K562 (cell line): Measurements from ENCODE around the gene GFRAL. TPM values are rescaled to one million over a fixed set of nuclear protein-coding genes. Genes with fewer than 3 reads are reported as not detected.

Source experiments
- ATAC-seq: fragments of 200-7000 bp; cut with Tn5 transposase; 3 replicates; pipeline ENCODE4 v1.9.1; 2020; ENCODE audit warnings: moderate library complexity
- BruUV-seq: library from RNA; stranded (reverse); fragments of 400-500 nt; replicated peaks from 2 replicates; lab custom pipeline; 2021; lab: Mats Ljungman, UMichigan
- CTCF ChIA-PET: fragments of 300-600 bp; formaldehyde crosslinking; extraction: SDS; loops from one replicate; lab custom pipeline; 2021; ENCODE audit warnings: low intra/inter-chr PET ratio; lab: Yijun Ruan, JAX
- POLR2A ChIA-PET: fragments of 300-600, 350-650 bp; sonication (Branson Sonifier 250); formaldehyde crosslinking; extraction: SDS; loops from one replicate; lab custom pipeline; 2021; ENCODE audit warnings: antibody characterized with exemption, inconsistent platforms; lab: Yijun Ruan, JAX
- DNase-seq, 4 experiments: peaks; one replicate each; pipeline versions ENCODE4 v3.0.0 to v3.0.0-alpha.2; 2011 to 2018; ENCODE audit warnings: low spot score in 3 of 4, mixed read lengths in 3 of 4; ENCODE audit errors: extremely low read depth in 1 of 4
- FAIRE-seq: peaks from 2 replicates; lab custom pipeline; 2011; peaks lifted over from hg19 to GRCh38; lab: Jason Lieb, UNC
- H2AFZ ChIP-seq: 2 replicates; pipeline ENCODE4 v1.6.0; 2011; ENCODE audit warnings: low read depth, low read length, control low read depth, inconsistent platforms
- H3K27ac ChIP-seq: fragments of 200-600 bp; 3 replicates; pipeline ENCODE4 v1.8.0; 2011; ENCODE audit warnings: low read depth, mild to moderate bottlenecking, control low read depth, inconsistent platforms, low read length, moderate library complexity, mixed read lengths; ENCODE audit errors: extremely low read depth
- H3K27me3 ChIP-seq, 2 experiments: fragments of 300-600 bp in 1 of 2; 2 replicates in 1 of 2; 3 replicates in 1 of 2; pipeline versions ENCODE4 v1.6.0 to v1.8.0; 2011; ENCODE audit warnings: inconsistent platforms in 2 of 2, low read length in 2 of 2, mild to moderate bottlenecking in 1 of 2, mixed read lengths in 1 of 2, moderate library complexity in 1 of 2; ENCODE audit not compliant: control insufficient read depth in 2 of 2, insufficient read depth in 2 of 2
- H3K36me3 ChIP-seq: fragments of 300-600 bp; 3 replicates; pipeline ENCODE4 v1.8.0; 2011; ENCODE audit warnings: mild to moderate bottlenecking, low read length, inconsistent platforms; ENCODE audit not compliant: control insufficient read depth, insufficient read depth
- H3K4me1 ChIP-seq, 2 experiments: fragments of 200-600 bp in 1 of 2; replicated peaks in 1 of 2; 2 replicates in 1 of 2; 3 replicates in 1 of 2; pipeline versions ENCODE4 v1.5.1 to v1.8.0; 2011; ENCODE audit warnings: inconsistent platforms in 2 of 2, low read length in 2 of 2, mild to moderate bottlenecking in 1 of 2, mixed read lengths in 1 of 2, moderate library complexity in 1 of 2; ENCODE audit not compliant: control insufficient read depth in 2 of 2, insufficient read depth in 2 of 2
- H3K4me2 ChIP-seq: 2 replicates; pipeline ENCODE4 v1.6.1; 2011; ENCODE audit warnings: low read length, control low read depth, inconsistent platforms, mixed read lengths; ENCODE audit not compliant: insufficient read depth
- H3K4me3 ChIP-seq: fragments of 200-600 bp; sonication (generic), shearing (Covaris generic); 2 replicates; pipeline ENCODE4 v1.5.1; 2016; ENCODE audit warnings: control low read depth, inconsistent platforms
- H3K79me2 ChIP-seq: fragments of 200-600 bp; 3 replicates; pipeline ENCODE4 v1.8.0; 2011; ENCODE audit warnings: low read length, inconsistent platforms; ENCODE audit not compliant: control insufficient read depth, insufficient read depth
- H3K9ac ChIP-seq, 2 experiments: 2 replicates each; pipeline versions ENCODE4 v1.6.0 to v1.6.1; 2011; ENCODE audit warnings: low read depth in 2 of 2, low read length in 2 of 2, control low read depth in 1 of 2, inconsistent platforms in 1 of 2, mild to moderate bottlenecking in 1 of 2, mixed read lengths in 1 of 2; ENCODE audit not compliant: insufficient read depth in 1 of 2
- H3K9me1 ChIP-seq: one replicate; pipeline ENCODE4 v1.6.0; 2011; ENCODE audit warnings: inconsistent platforms, mild to moderate bottlenecking, low read length, moderate library complexity; ENCODE audit not compliant: control insufficient read depth, insufficient read depth
- H3K9me3 ChIP-seq: replicated peaks from 2 replicates; pipeline ENCODE4 v1.5.1; 2011; ENCODE audit warnings: low read depth, low read length, inconsistent platforms; ENCODE audit not compliant: control insufficient read depth, insufficient read depth
- H4K20me1 ChIP-seq: replicated peaks from 2 replicates; pipeline ENCODE4 v1.6.1; 2011; ENCODE audit warnings: low read length, inconsistent platforms, mixed read lengths; ENCODE audit not compliant: control insufficient read depth, insufficient read depth
- ETS2 ChIP-seq: IDR thresholded peaks from 2 replicates; pipeline ENCODE4 v1.6.1; 2016; ENCODE audit warnings: borderline replicate concordance, missing genetic modification characterization, mild to moderate bottlenecking, moderate library complexity, missing compliant biosample characterization; ENCODE audit not compliant: poor library complexity, severe bottlenecking
- KAT8 ChIP-seq: fragments of 450-650 bp; IDR thresholded peaks from 2 replicates; pipeline ENCODE4 v1.6.1; 2016; ENCODE audit warnings: low read depth, mild to moderate bottlenecking
- PHF20 ChIP-seq: fragments of 450-650 bp; IDR thresholded peaks from 2 replicates; pipeline ENCODE4 v1.6.1; 2018; ENCODE audit not compliant: partially characterized antibody
- RBM14 ChIP-seq: fragments of 200-400 bp; formaldehyde crosslinking; IDR thresholded peaks from 2 replicates; pipeline ENCODE4 v1.6.1; 2018; ENCODE audit warnings: low read depth, mild to moderate bottlenecking, low read length, moderate library complexity, borderline replicate concordance; ENCODE audit not compliant: insufficient read depth
- TEAD2 ChIP-seq: fragments of 450-650 bp; IDR thresholded peaks from 2 replicates; pipeline ENCODE4 v1.6.1; 2016; ENCODE audit warnings: missing genetic modification characterization, control low read depth, missing compliant biosample characterization
- TEAD4 ChIP-seq, 2 experiments: sonication (generic) in 1 of 2; formaldehyde crosslinking in 1 of 2; IDR thresholded peaks; 2 replicates each; pipeline versions ENCODE4 v1.6.1 to v1.8.0; 2012 to 2022; ENCODE audit warnings: borderline replicate concordance in 1 of 2, inconsistent platforms in 1 of 2, low read length in 1 of 2, mild to moderate bottlenecking in 1 of 2, missing genetic modification reagents in 1 of 2
- TRIM28 ChIP-seq: fragments of 450-650 bp; IDR thresholded peaks from 2 replicates; pipeline ENCODE4 v1.6.1; 2017
- whole genome bisulfite sequencing: fragments of 100-300 bp; shearing (Covaris generic); methylation state at CpG from one replicate; pipeline ENCODE4 v1.1.6; 2016; ENCODE audit warnings: low coverage, mixed read lengths; ENCODE audit not compliant: insufficient coverage; ENCODE audit errors: missing lambda C conversion rate; 5-methylcytosine and 5-hydroxymethylcytosine counted together
- in situ Hi-C: fragments of 300-500 bp; cut with MboI; formaldehyde crosslinking; loops from 4 replicates; pipeline ENCODE4 v1.15.0; 2018; ENCODE audit warnings: inconsistent platforms, mixed read lengths
- intact Hi-C: fragments of 100-400 bp; cut with micrococcal nuclease; formaldehyde crosslinking; loops from 2 replicates; pipeline ENCODE4 v1.14.2; 2022
- polyA plus RNA-seq, 8 experiments: library from polyadenylated mRNA; depleted of rRNA in 4 of 8; stranded (reverse) in 5 of 8; unstranded in 3 of 8; fragments of >200 nt; fragmentation: Nextera tagmentation in 2 of 8; fragmentation: Illumina TruSeq in 1 of 8; extraction: Ambion mirVana in 2 of 8; extraction: Trizol in 1 of 8; gene quantifications; 2 replicates each; pipeline versions ENCODE4 v1.2.1 to v1.2.3, GENCODE V29; 2011 to 2014; ENCODE audit warnings: inconsistent platforms in 1 of 8, missing spikeins in 1 of 8
- total RNA-seq, 7 experiments: library from RNA; depleted of rRNA in 6 of 7; stranded (reverse); fragments of >200 nt in 6 of 7; fragmentation: Illumina TruSeq in 2 of 7; extraction: Trizol in 2 of 7; gene quantifications; 2 replicates each; pipeline versions ENCODE4 v1.2.1 to v1.2.3, GENCODE V29; 2011 to 2021; ENCODE audit warnings: low replicate concordance in 1 of 7
- TF ChIP-seq, protein P1 (sequence below), 2 experiments: fragments of 250-450 bp in 1 of 2; fragments of 450-650 bp in 1 of 2; sonication (Bioruptor Pico) in 1 of 2; IDR thresholded peaks; 2 replicates each; pipeline versions ENCODE4 v1.6.1 to v1.8.0; 2016 to 2021; ENCODE audit warnings: mild to moderate bottlenecking in 2 of 2, moderate library complexity in 2 of 2, missing compliant biosample characterization in 1 of 2, missing genetic modification characterization in 1 of 2
- TF ChIP-seq, protein P2 (sequence below): fragments of 450-650 bp; IDR thresholded peaks from 2 replicates; pipeline ENCODE4 v1.6.1; 2014; ENCODE audit warnings: low read depth, mild to moderate bottlenecking, moderate library complexity, borderline replicate concordance
- TF ChIP-seq, protein P3 (sequence below): fragments of 450-650 bp; formaldehyde crosslinking; IDR thresholded peaks from 2 replicates; pipeline ENCODE4 v1.4.0; 2022; ENCODE audit warnings: missing genetic modification characterization
- TF ChIP-seq, protein P4 (sequence below): sonication (generic); formaldehyde crosslinking; IDR thresholded peaks from 2 replicates; pipeline ENCODE4 v1.8.1; 2022; ENCODE audit warnings: missing genetic modification reagents
- TF ChIP-seq, protein P5 (sequence below), 2 experiments: IDR thresholded peaks; 2 replicates each; pipeline ENCODE4 v1.6.1; 2012; ENCODE audit warnings: improper control_type of control experiment in 2 of 2, low read depth in 2 of 2, low read length in 2 of 2, borderline replicate concordance in 1 of 2
- TF ChIP-seq, protein P6 (sequence below): sonication (generic); IDR thresholded peaks from 2 replicates; pipeline ENCODE4 v1.6.1; 2016

GFRAL gene
- total and polyA plus RNA-seq, 9 of the 15 experiments (the other 6 are each of a cell fraction or from before 2014, with no cell fraction given) = not detected

DNA sequence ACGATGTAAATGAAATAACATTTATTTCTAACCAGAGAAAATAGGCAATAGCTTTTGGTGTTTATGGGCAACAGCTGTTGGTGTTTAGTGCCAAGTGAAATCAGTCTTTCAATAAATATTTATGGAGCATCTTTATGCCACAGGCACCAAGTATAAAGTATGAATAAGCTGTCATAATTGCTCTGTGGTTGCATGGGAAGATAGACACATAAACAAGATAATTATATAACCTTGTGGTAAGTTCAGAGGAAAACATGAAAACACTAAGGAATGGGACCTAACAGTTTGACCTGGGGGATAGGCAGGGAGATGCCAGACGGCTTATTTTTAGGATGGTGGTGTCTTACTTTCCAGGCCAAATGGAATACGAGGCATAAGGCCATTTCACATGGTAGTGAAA lies 110.9 kb downstream of the GFRAL start:
- H3K4me1 ChIP-seq = no peaks in the 10 kb centered on the region
- no peak overlapping the region for H2AFZ ChIP-seq
- H4K20me1 ChIP-seq = no peaks in the 10 kb centered on the region
- no peaks in the 10 kb centered on the region; the same call in 1 of the 2 replicates for H3K9me3 ChIP-seq
- no peak overlapping the region for H3K27ac ChIP-seq
- no peak for DNase-seq
- ChIA-PET POLR2A (no interaction called here), CTCF (no interaction called here)
- no peaks in the 10 kb centered on the region for H3K27me3 ChIP-seq
- 2% methylated on average over 3 of the region's 3 CpGs for WGBS
- H3K4me2 ChIP-seq = no peak overlapping the region
- BruUV-seq = no TSS peak
- H3K36me3 ChIP-seq = no peaks in the 10 kb centered on the region
- no peak for FAIRE-seq
- no peaks in the 10 kb centered on the region for H3K79me2 ChIP-seq
- intact Hi-C loops (no loop called here), in situ Hi-C loops (no loop called here)
- no peak overlapping the region for H3K9ac ChIP-seq
- no peaks in the 10 kb centered on the region for H3K9me1 ChIP-seq
- H3K4me3 ChIP-seq = no peak overlapping the region
- ATAC-seq = no peak
- TF ChIP-seq TEAD4 (IDR thresholded peaks at IDR 0.05; ENCODE audit: low read length) (no peak), TEAD4 (CRISPR knock-in tag; IDR thresholded peaks at IDR 0.05; ENCODE audit: borderline replicate concordance) (no peak), TRIM28 (no peak), PHF20 (no peak), TEAD2 (no peak), RBM14 (no peak), ETS2 (tag) (no peak), KAT8 (no peak)
- TF ChIP-seq, protein P1, sequence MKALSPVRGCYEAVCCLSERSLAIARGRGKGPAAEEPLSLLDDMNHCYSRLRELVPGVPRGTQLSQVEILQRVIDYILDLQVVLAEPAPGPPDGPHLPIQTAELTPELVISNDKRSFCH (CRISPR knock-in tag; IDR thresholded peaks at IDR 0.05) = no peak
- TF ChIP-seq, protein P1 (tag; IDR thresholded peaks at IDR 0.05) = no peak
- TF ChIP-seq, protein P2, sequence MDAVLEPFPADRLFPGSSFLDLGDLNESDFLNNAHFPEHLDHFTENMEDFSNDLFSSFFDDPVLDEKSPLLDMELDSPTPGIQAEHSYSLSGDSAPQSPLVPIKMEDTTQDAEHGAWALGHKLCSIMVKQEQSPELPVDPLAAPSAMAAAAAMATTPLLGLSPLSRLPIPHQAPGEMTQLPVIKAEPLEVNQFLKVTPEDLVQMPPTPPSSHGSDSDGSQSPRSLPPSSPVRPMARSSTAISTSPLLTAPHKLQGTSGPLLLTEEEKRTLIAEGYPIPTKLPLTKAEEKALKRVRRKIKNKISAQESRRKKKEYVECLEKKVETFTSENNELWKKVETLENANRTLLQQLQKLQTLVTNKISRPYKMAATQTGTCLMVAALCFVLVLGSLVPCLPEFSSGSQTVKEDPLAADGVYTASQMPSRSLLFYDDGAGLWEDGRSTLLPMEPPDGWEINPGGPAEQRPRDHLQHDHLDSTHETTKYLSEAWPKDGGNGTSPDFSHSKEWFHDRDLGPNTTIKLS = no peak
- TF ChIP-seq, protein P3, sequence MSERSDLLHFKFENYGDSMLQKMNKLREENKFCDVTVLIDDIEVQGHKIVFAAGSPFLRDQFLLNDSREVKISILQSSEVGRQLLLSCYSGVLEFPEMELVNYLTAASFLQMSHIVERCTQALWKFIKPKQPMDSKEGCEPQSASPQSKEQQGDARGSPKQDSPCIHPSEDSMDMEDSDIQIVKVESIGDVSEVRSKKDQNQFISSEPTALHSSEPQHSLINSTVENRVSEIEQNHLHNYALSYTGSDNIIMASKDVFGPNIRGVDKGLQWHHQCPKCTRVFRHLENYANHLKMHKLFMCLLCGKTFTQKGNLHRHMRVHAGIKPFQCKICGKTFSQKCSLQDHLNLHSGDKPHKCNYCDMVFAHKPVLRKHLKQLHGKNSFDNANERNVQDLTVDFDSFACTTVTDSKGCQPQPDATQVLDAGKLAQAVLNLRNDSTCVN (CRISPR knock-in tag) = no peak
- TF ChIP-seq, protein P4, sequence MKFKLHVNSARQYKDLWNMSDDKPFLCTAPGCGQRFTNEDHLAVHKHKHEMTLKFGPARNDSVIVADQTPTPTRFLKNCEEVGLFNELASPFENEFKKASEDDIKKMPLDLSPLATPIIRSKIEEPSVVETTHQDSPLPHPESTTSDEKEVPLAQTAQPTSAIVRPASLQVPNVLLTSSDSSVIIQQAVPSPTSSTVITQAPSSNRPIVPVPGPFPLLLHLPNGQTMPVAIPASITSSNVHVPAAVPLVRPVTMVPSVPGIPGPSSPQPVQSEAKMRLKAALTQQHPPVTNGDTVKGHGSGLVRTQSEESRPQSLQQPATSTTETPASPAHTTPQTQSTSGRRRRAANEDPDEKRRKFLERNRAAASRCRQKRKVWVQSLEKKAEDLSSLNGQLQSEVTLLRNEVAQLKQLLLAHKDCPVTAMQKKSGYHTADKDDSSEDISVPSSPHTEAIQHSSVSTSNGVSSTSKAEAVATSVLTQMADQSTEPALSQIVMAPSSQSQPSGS (CRISPR knock-in tag) = no peak
- TF ChIP-seq, protein P5, sequence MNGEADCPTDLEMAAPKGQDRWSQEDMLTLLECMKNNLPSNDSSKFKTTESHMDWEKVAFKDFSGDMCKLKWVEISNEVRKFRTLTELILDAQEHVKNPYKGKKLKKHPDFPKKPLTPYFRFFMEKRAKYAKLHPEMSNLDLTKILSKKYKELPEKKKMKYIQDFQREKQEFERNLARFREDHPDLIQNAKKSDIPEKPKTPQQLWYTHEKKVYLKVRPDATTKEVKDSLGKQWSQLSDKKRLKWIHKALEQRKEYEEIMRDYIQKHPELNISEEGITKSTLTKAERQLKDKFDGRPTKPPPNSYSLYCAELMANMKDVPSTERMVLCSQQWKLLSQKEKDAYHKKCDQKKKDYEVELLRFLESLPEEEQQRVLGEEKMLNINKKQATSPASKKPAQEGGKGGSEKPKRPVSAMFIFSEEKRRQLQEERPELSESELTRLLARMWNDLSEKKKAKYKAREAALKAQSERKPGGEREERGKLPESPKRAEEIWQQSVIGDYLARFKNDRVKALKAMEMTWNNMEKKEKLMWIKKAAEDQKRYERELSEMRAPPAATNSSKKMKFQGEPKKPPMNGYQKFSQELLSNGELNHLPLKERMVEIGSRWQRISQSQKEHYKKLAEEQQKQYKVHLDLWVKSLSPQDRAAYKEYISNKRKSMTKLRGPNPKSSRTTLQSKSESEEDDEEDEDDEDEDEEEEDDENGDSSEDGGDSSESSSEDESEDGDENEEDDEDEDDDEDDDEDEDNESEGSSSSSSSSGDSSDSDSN (IDR thresholded peaks at IDR 0.05; ENCODE audit: borderline replicate concordance in 1 of 2, low read depth in 2 of 2, low read length in 2 of 2) = no peak
- TF ChIP-seq, protein P6, sequence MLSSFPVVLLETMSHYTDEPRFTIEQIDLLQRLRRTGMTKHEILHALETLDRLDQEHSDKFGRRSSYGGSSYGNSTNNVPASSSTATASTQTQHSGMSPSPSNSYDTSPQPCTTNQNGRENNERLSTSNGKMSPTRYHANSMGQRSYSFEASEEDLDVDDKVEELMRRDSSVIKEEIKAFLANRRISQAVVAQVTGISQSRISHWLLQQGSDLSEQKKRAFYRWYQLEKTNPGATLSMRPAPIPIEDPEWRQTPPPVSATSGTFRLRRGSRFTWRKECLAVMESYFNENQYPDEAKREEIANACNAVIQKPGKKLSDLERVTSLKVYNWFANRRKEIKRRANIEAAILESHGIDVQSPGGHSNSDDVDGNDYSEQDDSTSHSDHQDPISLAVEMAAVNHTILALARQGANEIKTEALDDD = no peak
